ENCODE measurements around the gene CSF1R. TPM values are rescaled to one million over a fixed set of nuclear protein-coding genes. Genes with fewer than 3 reads are reported as not detected.

Gene CSF1R
- total RNA-seq, 1 experiment from 2014 or later = not detected

GRCh38 chr5:150109921-150110320, 23.6 kb upstream of the CSF1R start:
- DNase-seq = no peak
- Histone ChIP-seq H3K79me2 (ENCODE audit: low read length) (no peaks in the 10 kb centered on the region), H3K9ac (ENCODE audit: low read length) (no peak overlapping the region), H3K9me3 (ENCODE audit: low read length) (no peaks in the 10 kb centered on the region), H3K27me3 (ENCODE audit: low read length) (no peaks in the 10 kb centered on the region), H3K4me1 (ENCODE audit: low read length) (no peaks in the 10 kb centered on the region), H2AFZ (ENCODE audit: low read length) (no peak overlapping the region), H3K4me3 (ENCODE audit: low read length) (no peak overlapping the region), H3K9me2 (replicated peaks; ENCODE audit: insufficient read depth, low read length) (no peaks in the 10 kb centered on the region), H3K36me3 (ENCODE audit: insufficient read depth, low read length) (no peaks in the 10 kb centered on the region), H4K20me1 (ENCODE audit: insufficient read depth, low read depth, low read length) (no peaks in the 10 kb centered on the region), H3K4me2 (ENCODE audit: low read depth, low read length, poor library complexity, severe bottlenecking) (no peak overlapping the region), H3K27ac (ENCODE audit: low read length) (no peak overlapping the region)

GRCh38 chr5:150108711-150109514, 22.6 kb upstream of the CSF1R start:
- no peak overlapping the region for H3K4me3 ChIP-seq (ENCODE audit: low read length)
- no peaks in the 10 kb centered on the region for H3K4me1 ChIP-seq (ENCODE audit: low read length)
- no peak overlapping the region for H2AFZ ChIP-seq (ENCODE audit: low read length)
- H3K79me2 ChIP-seq (ENCODE audit: low read length) = no peaks in the 10 kb centered on the region
- DNase-seq = no peak
- no peaks in the 10 kb centered on the region for H3K9me3 ChIP-seq (ENCODE audit: low read length)
- no peaks in the 10 kb centered on the region for H3K27me3 ChIP-seq (ENCODE audit: low read length)
- no peak overlapping the region for H3K9ac ChIP-seq (ENCODE audit: low read length)
- H3K27ac ChIP-seq (ENCODE audit: low read length) = no peak overlapping the region
- no peak overlapping the region for H3K4me2 ChIP-seq (ENCODE audit: low read depth, low read length, poor library complexity, severe bottlenecking)
- H3K9me2 ChIP-seq (replicated peaks; ENCODE audit: insufficient read depth, low read length) = no peaks in the 10 kb centered on the region
- H4K20me1 ChIP-seq (ENCODE audit: insufficient read depth, low read depth, low read length) = no peaks in the 10 kb centered on the region
- H3K36me3 ChIP-seq (ENCODE audit: insufficient read depth, low read length) = no peaks in the 10 kb centered on the region

GRCh38 chr5:150107909-150108447, 21.6 kb upstream of the CSF1R start:
- Histone ChIP-seq H3K9me3 (ENCODE audit: low read length) (no peaks in the 10 kb centered on the region), H3K27me3 (ENCODE audit: low read length) (no peaks in the 10 kb centered on the region), H3K4me1 (ENCODE audit: low read length) (no peaks in the 10 kb centered on the region), H3K79me2 (ENCODE audit: low read length) (no peaks in the 10 kb centered on the region), H3K4me2 (ENCODE audit: low read depth, low read length, poor library complexity, severe bottlenecking) (no peak overlapping the region), H3K9ac (ENCODE audit: low read length) (no peak overlapping the region), H2AFZ (ENCODE audit: low read length) (no peak overlapping the region), H3K36me3 (ENCODE audit: insufficient read depth, low read length) (no peaks in the 10 kb centered on the region), H3K9me2 (replicated peaks; ENCODE audit: insufficient read depth, low read length) (no peaks in the 10 kb centered on the region), H4K20me1 (ENCODE audit: insufficient read depth, low read depth, low read length) (no peaks in the 10 kb centered on the region), H3K4me3 (ENCODE audit: low read length) (no peak overlapping the region), H3K27ac (ENCODE audit: low read length) (no peak overlapping the region)
- no peak for DNase-seq

- no peak overlapping the region for H3K27ac ChIP-seq (ENCODE audit: low read length)
- no peaks in the 10 kb centered on the region for H3K27me3 ChIP-seq (ENCODE audit: low read length)
- no peak overlapping the region for H3K4me2 ChIP-seq (ENCODE audit: low read depth, low read length, poor library complexity, severe bottlenecking)
- no peaks in the 10 kb centered on the region for H3K79me2 ChIP-seq (ENCODE audit: low read length)
- no peaks in the 10 kb centered on the region for H3K9me3 ChIP-seq (ENCODE audit: low read length)
- no peak for DNase-seq
- no peaks in the 10 kb centered on the region for H3K36me3 ChIP-seq (ENCODE audit: insufficient read depth, low read length)
- H2AFZ ChIP-seq (ENCODE audit: low read length) = no peak overlapping the region
- no peaks in the 10 kb centered on the region for H3K9me2 ChIP-seq (replicated peaks; ENCODE audit: insufficient read depth, low read length)
- no peak overlapping the region for H3K4me3 ChIP-seq (ENCODE audit: low read length)
- no peak overlapping the region for H3K9ac ChIP-seq (ENCODE audit: low read length)
- H4K20me1 ChIP-seq (ENCODE audit: insufficient read depth, low read depth, low read length) = no peaks in the 10 kb centered on the region
- H3K4me1 ChIP-seq (ENCODE audit: low read length) = no peaks in the 10 kb centered on the region
These were observed 20.5 kb upstream of the CSF1R start for GRCh38 chr5:150106674-150107426.

GRCh38 chr5:150105928-150106615, 19.7 kb upstream of the CSF1R start:
- H3K79me2 ChIP-seq (ENCODE audit: low read length) = no peaks in the 10 kb centered on the region
- no peak overlapping the region for H3K4me2 ChIP-seq (ENCODE audit: low read depth, low read length, poor library complexity, severe bottlenecking)
- H3K27me3 ChIP-seq (ENCODE audit: low read length) = no peaks in the 10 kb centered on the region
- no peak for DNase-seq
- no peaks in the 10 kb centered on the region for H3K4me1 ChIP-seq (ENCODE audit: low read length)
- H3K4me3 ChIP-seq (ENCODE audit: low read length) = no peak overlapping the region
- H2AFZ ChIP-seq (ENCODE audit: low read length) = no peak overlapping the region
- no peaks in the 10 kb centered on the region for H3K36me3 ChIP-seq (ENCODE audit: insufficient read depth, low read length)
- no peaks in the 10 kb centered on the region for H3K9me3 ChIP-seq (ENCODE audit: low read length)
- H4K20me1 ChIP-seq (ENCODE audit: insufficient read depth, low read depth, low read length) = no peaks in the 10 kb centered on the region
- H3K27ac ChIP-seq (ENCODE audit: low read length) = no peak overlapping the region
- no peaks in the 10 kb centered on the region for H3K9me2 ChIP-seq (replicated peaks; ENCODE audit: insufficient read depth, low read length)
- H3K9ac ChIP-seq (ENCODE audit: low read length) = no peak overlapping the region

GRCh38 chr5:150104550-150104870, 18.2 kb upstream of the CSF1R start:
- Histone ChIP-seq H3K27me3 (ENCODE audit: low read length) (no peaks in the 10 kb centered on the region), H3K4me2 (ENCODE audit: low read depth, low read length, poor library complexity, severe bottlenecking) (no peak overlapping the region), H3K79me2 (ENCODE audit: low read length) (no peaks in the 10 kb centered on the region), H3K27ac (ENCODE audit: low read length) (no peak overlapping the region), H2AFZ (ENCODE audit: low read length) (no peak overlapping the region), H3K4me3 (ENCODE audit: low read length) (no peak overlapping the region), H4K20me1 (ENCODE audit: insufficient read depth, low read depth, low read length) (no peaks in the 10 kb centered on the region), H3K4me1 (ENCODE audit: low read length) (no peaks in the 10 kb centered on the region), H3K36me3 (ENCODE audit: insufficient read depth, low read length) (no peaks in the 10 kb centered on the region), H3K9ac (ENCODE audit: low read length) (no peak overlapping the region), H3K9me3 (ENCODE audit: low read length) (no peaks in the 10 kb centered on the region), H3K9me2 (replicated peaks; ENCODE audit: insufficient read depth, low read length) (no peaks in the 10 kb centered on the region)
- DNase-seq = no peak

- H4K20me1 ChIP-seq (ENCODE audit: insufficient read depth, low read depth, low read length) = no peaks in the 10 kb centered on the region
- no peak overlapping the region for H3K4me3 ChIP-seq (ENCODE audit: low read length)
- H3K9ac ChIP-seq (ENCODE audit: low read length) = no peak overlapping the region
- H3K79me2 ChIP-seq (ENCODE audit: low read length) = no peaks in the 10 kb centered on the region
- no peak overlapping the region for H2AFZ ChIP-seq (ENCODE audit: low read length)
- no peak for DNase-seq
- H3K4me1 ChIP-seq (ENCODE audit: low read length) = no peaks in the 10 kb centered on the region
- no peaks in the 10 kb centered on the region for H3K36me3 ChIP-seq (ENCODE audit: insufficient read depth, low read length)
- H3K9me3 ChIP-seq (ENCODE audit: low read length) = no peaks in the 10 kb centered on the region
- no peaks in the 10 kb centered on the region for H3K9me2 ChIP-seq (replicated peaks; ENCODE audit: insufficient read depth, low read length)
- no peak overlapping the region for H3K27ac ChIP-seq (ENCODE audit: low read length)
- no peaks in the 10 kb centered on the region for H3K27me3 ChIP-seq (ENCODE audit: low read length)
- H3K4me2 ChIP-seq (ENCODE audit: low read depth, low read length, poor library complexity, severe bottlenecking) = no peak overlapping the region
These were observed 17.6 kb upstream of the CSF1R start for GRCh38 chr5:150103678-150104549.

All from Karpas-422 (cell line).